ENCODE measurements around the gene ST6GALNAC2.

DNA sequence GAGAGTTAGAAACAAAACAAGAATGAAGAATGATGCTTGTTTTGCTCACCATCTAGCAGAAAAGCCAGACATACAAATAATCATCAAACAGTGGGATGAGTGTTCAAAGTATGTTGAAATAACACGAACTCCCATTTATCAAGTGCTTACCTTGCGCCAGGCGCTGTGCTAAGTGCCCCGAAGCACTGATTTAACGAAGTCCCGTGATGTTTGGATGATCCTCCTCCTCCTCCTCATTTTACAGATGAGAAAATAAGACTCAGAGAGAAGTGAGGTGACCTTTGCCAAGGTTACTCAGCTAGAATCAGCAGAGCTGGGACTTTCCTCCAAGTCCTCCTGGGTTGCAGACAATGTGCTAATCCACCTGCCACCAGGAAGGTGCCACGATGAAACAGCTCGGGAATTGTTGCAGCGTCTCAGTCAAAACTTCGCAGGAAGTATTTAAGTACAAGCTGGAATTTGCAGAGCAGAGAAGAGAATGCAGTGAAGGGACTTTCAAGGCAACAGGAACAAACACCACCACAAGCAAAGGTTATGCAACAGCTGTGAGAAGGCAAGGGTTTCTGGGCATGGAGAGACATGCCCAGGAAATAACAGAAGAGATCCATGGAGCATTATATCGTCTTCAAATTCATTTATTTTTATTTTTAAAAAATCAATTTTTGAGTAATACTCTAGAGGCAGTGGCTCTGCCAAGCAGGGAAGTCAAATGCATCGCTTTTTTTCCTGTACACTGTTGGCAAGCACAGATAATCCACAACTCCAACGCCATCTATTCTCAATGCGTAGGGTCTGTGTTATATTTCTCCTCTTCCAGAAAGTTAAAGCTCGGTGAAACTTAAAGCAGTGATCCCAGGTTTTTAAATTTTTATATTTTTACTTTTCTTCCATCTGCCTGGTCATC, 34.7 kb downstream of the ST6GALNAC2 start:
- TF ChIP-seq SPI1 (IDR thresholded peaks at IDR 0.05; ENCODE audit: low read depth, low read length) (no peak), POLR2A (IDR thresholded peaks at IDR 0.05; ENCODE audit: low read depth, low read length) (no peak), POLR2AphosphoS5 (IDR thresholded peaks at IDR 0.05; ENCODE audit: low read depth, low read length) (no peak), TAF1 (IDR thresholded peaks at IDR 0.05; ENCODE audit: low read depth, low read length) (no peak), PAX5 (IDR thresholded peaks at IDR 0.05; ENCODE audit: insufficient read depth, low read length, severe bottlenecking) (no peak), POU2F2 (IDR thresholded peaks at IDR 0.05; ENCODE audit: low read depth, low read length) (no peak)
